ENCODE data around the gene LRP8. TPM values are rescaled to one million over a fixed set of nuclear protein-coding genes. Genes with fewer than 3 reads are reported as not detected.
A peak's percentile ranks its signal among the peaks of the same experiment; 100 is the strongest.

LRP8 gene
- total RNA-seq, 2 donors from 2014 or later = 4.7 to 15.3 TPM

- Histone ChIP-seq H3K36me3 (no peaks in the 10 kb centered on the region), H3K27ac (no peak overlapping the region), H3K9ac (ENCODE audit: low read depth in 2 of 2, low read length in 2 of 2) (no peak overlapping the region), H3K4me1 (no peaks in the 10 kb centered on the region), H3K27me3 (no peaks in the 10 kb centered on the region), H3K4me3 (no peak overlapping the region), H3K9me3 (no peaks in the 10 kb centered on the region)
- intact Hi-C loops (cut with DNase I) = no loop called here
- DNase-seq = peak; percentile 9
- TF ChIP-seq CTCF (IDR thresholded peaks at IDR 0.05) = no peak
Measured at GRCh38 chr1:53341961-53342707, 14.3 kb upstream of the LRP8 start.

- Histone ChIP-seq H3K27me3 (no peaks in the 10 kb centered on the region), H3K36me3 (no peaks in the 10 kb centered on the region), H3K9ac (ENCODE audit: low read depth in 2 of 2, low read length in 2 of 2) (no peak overlapping the region), H3K4me3 (no peak overlapping the region), H3K27ac (no peak overlapping the region), H3K4me1 (no peaks in the 10 kb centered on the region), H3K9me3 (no peaks in the 10 kb centered on the region)
- DNase-seq = no peak
- TF ChIP-seq CTCF (IDR thresholded peaks at IDR 0.05) = no peak
- intact Hi-C loops (cut with DNase I) = no loop called here
Measured at GRCh38 chr1:53341521-53341895, 13.6 kb upstream of the LRP8 start.

GRCh38 chr1:53340660-53341520, 13.0 kb upstream of the LRP8 start:
- intact Hi-C loops (cut with DNase I) = no loop called here
- H3K9ac ChIP-seq (ENCODE audit: low read depth in 2 of 2, low read length in 2 of 2) = no peak overlapping the region
- H3K27me3 ChIP-seq = no peaks in the 10 kb centered on the region
- no peaks in the 10 kb centered on the region for H3K36me3 ChIP-seq
- no peaks in the 10 kb centered on the region for H3K4me1 ChIP-seq
- no peak for DNase-seq
- no peak overlapping the region for H3K4me3 ChIP-seq
- H3K9me3 ChIP-seq = no peaks in the 10 kb centered on the region
- H3K27ac ChIP-seq = no peak overlapping the region
- no peak for TF ChIP-seq CTCF (IDR thresholded peaks at IDR 0.05)

- H3K9ac ChIP-seq (ENCODE audit: low read depth in 2 of 2, low read length in 2 of 2) = no peak overlapping the region
- H3K36me3 ChIP-seq = no peaks in the 10 kb centered on the region
- no peak overlapping the region for H3K4me3 ChIP-seq
- intact Hi-C loops (cut with DNase I) = no loop called here
- H3K27me3 ChIP-seq = no peaks in the 10 kb centered on the region
- DNase-seq = peak; percentile 8
- no peaks in the 10 kb centered on the region for H3K4me1 ChIP-seq
- TF ChIP-seq CTCF (IDR thresholded peaks at IDR 0.05) = no peak
- no peak overlapping the region for H3K27ac ChIP-seq
- no peaks in the 10 kb centered on the region for H3K9me3 ChIP-seq
Measured at GRCh38 chr1:53339736-53340635, 12.1 kb upstream of the LRP8 start.

- intact Hi-C loops (cut with DNase I) = no loop called here
- H3K27ac ChIP-seq = no peak overlapping the region
- H3K9ac ChIP-seq (ENCODE audit: low read depth in 2 of 2, low read length in 2 of 2) = no peak overlapping the region
- no peak for DNase-seq
- H3K36me3 ChIP-seq = no peaks in the 10 kb centered on the region
- no peak for TF ChIP-seq CTCF (IDR thresholded peaks at IDR 0.05)
- no peaks in the 10 kb centered on the region for H3K4me1 ChIP-seq
- no peaks in the 10 kb centered on the region for H3K9me3 ChIP-seq
- no peak overlapping the region for H3K4me3 ChIP-seq
- no peaks in the 10 kb centered on the region for H3K27me3 ChIP-seq
Measured at GRCh38 chr1:53338423-53338822, 10.6 kb upstream of the LRP8 start.
